ENCODE data around the gene LRPAP1.

The LRPAP1 gene

DNA sequence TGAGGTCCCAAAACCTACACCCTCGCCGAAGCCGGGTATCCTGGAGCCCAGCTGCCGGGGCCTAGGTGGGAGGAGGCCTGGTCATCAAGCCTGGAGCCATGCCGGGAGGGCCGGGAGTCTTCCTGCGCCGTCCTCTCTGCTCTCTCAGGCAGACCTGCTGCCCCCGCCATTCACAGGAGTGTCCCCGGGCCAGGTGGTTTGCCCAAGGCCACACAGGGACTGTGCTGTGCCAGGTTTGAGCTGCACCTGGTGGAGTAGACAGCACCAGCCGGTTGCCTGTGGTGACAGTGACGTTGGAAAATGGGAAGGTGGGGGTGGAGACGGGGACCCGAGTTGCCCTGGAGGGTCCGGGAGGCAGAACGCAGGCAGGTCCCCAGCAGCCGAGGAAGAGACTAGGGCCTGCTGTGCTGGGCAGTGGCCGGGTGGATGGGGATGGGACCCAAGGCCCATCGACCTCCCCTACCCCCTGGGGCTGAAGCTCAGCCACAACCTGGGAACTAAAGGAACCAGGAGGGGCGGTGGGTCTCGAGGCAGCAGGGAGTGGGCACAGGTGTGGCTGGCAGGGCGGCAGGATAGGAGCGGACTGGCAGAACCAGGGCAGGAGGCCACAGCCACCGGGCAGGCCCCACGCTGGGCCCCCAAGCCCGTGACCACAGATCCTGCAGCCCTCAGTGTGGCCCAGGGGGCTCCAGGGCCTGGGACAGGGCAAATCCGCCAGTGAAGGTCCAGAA, 59.6 kb downstream of the LRPAP1 start:
- DNase-seq (ENCODE audit: low read depth) = no peak

DNA sequence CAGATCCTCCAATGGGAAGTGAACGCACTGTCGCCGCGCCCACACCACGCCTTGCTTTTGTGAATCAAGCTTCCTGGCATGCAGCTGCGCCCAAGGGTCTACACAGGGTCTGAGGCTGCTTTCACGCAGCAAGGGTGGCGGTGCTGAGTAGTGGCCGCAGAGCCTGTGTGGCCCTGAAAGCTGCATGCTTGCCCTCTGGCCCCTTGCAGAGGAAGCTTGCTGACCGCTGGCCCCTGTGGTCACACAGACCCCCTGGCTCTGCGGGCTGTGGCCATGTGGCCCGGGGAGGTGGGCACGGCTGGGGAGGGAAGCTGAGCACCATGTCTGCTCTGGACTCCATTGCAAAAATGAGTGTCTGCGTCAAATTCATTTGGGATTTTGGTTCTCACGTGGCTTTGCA, 60.3 kb downstream of the LRPAP1 start:
- no peak for DNase-seq (ENCODE audit: low read depth)

DNA sequence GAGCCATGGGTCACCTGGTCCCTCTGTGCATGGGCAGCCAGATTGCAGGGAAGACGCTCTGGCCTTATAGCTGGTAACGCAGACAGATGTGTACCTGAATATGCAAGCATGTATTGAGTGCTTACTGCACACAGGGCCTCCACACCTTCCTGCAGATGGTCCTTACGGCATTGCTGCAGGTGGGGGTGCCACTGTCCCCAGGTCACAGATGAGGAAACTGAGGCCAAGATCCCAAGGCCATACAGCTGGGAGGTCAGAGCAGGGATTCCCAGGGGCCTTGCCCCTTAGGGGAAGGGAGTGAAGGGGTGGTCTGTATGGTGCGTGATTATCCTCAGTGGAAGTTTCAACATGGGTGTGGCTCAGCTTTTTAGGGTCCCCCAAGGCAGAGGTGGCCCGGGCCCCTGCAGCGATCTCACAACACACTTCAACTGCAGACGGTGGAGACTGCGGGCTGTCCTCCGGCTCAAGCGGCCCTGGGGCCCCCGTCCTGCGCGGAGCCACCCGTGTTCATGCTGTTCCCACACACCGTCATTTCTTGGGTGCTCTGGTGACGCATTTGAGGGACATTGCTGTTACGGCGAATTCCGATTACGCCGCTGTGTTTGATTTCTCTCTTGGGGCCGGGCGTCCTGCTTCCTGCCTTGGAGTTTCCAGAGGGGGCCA, 61.0 kb downstream of the LRPAP1 start:
- DNase-seq (ENCODE audit: low read depth) = no peak

DNA sequence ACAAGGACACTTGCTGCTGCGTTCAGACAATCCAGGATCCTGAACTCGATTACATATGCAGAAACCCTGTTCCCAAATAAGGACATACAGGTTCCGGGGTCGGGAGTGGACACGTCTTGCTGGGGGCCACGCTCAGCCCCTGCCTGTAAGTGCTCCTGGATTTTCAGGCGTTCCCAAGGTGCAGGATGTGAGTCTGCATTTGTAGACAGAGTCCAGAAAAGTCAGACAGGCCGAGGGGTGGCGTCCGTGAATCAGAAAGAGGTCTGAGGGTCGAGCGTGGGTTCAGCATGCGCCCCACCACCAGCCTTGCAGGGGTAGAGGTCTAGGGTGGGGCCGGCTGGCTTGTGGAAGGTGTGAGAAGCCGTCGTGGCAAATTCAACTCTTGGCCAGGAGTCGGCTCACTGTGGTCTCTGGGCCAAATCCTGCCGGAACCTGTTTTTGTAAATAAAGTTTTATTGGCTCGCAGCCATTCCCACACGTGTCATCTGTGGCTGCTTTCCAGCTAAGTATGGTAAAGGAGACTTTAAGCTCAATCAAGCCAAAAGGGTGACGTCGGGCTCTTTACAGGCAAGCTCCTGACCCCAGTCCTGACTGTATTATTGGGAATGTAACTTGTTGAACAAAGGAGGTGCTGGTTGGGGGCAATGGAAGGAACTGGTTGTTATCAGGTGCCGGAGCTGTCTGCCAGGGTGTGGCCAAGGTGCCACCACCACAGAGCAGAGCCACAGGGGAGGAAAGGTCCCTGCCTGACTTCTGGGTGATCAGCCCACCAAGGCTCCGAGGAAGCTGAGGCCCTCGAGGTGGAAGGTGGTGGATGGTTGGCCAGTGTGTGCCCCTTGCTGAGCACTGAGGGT, 61.8 kb downstream of the LRPAP1 start:
- DNase-seq (ENCODE audit: low read depth) = no peak

DNA sequence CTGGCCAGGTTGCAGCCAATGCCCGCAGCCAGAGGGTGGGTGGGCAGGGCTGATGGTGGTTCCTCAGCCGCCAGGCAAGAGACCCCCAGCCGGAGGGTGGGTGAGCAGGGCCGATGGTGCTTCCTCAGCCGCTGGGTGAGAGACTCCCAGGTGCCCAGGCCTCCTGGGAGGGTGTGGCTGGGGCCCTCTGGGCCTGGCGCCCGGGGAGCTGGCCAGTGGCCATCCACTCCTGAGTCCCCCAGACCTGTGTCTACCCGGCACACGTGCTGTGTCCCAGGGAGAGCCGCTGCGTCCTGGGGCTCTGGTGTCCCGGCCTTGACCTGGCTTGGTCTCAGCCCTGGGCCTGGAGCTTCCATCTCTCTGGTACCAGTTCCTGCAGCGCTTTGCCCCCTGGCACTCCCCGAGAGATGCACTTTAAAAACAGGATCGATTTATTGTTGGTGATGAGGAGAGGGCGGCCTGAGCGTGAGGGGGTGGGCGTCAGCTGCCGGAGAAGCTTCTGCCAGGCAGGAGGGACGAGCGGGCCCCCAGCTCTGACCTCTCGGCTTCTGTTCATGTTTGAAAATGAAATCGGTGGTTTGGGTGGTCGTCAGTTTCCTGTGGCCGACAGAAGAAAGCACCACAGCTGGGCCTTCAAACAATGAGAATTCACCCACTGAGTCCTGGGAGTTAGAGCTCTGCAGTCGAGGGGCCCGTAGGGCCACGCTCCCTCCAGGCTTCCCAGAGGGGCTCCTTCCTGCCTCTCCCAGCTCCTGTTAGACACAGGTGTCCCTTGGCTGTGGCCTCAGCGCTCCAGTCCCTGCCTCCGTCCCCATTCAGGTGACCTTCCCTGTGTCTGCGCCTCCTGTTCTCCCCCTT, 62.6 kb downstream of the LRPAP1 start:
- no peak for DNase-seq (ENCODE audit: low read depth)

DNA sequence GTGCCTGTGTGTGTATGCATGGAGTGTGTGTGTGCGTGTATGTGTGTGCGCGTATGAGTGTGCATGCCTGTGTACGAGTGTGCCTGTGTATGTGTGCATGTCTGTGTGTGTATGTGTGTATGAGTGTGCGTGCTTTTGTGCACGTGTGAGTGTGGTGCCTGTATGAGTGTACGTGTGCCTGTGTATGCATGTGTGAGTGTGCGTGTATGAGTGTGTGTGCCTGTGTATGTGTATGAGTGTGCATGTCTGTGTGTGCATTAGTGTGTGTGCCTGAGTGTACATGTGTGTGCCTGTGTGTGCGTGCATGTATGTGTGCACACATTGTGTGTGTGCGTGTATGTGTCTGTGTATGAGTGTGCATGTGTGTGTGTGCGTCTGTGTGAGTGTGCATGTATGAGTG, 63.4 kb downstream of the LRPAP1 start:
- DNase-seq (ENCODE audit: low read depth) = no peak

DNA sequence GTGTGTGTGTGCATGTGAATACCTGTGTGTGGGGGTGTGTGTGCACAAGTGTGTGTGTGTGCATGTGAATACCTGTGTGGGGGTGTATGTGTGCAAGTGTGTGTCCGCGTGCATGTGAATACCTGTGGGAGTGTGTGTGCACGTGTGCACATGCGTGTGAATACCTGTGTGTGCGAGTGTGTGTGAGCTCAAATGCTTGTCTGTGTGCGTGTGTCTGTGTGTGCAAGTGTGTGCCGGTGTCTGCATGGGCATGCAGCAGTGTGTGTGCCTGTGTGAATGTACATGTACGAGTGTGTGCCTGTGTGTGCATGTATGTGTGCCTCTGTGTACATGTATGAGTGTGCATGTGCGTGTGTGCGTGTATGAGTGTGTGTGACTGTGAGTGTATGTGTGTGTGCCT, 64.1 kb downstream of the LRPAP1 start:
- DNase-seq (ENCODE audit: low read depth) = no peak

DNA sequence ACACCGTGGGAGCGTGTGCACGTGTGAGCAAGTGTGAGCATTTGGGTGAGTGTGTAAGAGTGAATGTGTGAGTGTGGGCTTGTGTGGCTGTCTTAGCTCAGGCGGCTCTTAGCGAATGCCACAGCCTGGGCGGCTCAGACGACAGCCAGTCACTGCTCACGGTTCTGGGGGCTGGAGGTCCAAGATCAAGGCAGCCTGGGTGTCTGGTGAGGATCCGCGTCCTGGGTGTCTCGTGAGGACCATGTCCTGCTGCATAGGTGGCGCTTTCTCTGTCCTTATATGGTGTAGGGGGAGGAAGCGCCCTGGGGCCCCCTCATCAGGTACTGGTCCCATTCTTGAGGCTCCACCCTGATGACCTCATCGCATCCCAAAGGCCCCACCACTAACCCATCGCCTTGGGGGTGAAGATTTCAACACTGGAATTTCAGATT, 64.6 kb downstream of the LRPAP1 start:
- no peak for DNase-seq (ENCODE audit: low read depth)

DNA sequence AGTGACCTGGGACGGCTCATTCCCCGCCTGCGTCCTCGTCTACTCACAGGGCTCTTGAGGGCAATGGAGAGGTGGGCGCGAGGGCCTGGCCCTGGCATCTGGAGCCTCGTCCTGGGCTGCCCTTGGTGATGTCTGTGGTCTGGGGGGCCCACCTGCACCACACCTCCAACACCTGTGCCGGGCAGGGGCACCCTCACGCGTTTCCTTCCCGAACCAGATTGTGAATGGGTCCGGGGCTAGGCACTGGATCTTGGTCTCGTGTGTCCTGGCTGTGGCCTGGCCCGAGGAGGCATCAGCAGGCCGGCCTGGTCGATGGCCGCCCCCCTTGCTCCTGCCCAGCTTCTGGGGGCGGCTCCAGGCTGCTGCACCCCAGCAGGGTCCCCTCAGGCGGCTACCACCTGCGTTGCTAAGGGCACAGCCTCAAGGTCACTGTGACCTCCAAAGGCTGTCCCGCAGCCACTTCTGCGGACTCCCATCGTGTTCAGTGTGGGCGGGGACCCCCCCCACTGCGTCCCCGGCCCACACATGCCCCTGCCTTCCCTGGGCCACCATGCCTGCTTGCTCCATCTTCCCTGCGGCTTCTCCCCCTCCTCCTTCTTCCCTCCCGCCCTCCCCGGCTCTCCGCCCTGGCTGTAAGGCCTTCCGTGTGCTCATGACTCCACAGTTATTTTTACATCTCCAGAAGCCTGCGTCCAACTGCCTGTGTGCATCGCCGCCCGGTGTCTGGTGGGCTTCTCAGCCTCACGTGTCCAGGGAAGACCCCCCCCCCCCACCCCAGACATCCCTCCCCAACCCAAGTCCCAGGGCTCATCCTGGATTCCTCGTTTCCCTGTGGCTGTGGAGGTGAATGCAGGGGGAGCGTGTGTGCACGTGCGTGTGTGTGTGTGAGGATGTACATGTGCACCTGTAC, 65.3 kb downstream of the LRPAP1 start:
- DNase-seq (ENCODE audit: low read depth) = no peak

DNA sequence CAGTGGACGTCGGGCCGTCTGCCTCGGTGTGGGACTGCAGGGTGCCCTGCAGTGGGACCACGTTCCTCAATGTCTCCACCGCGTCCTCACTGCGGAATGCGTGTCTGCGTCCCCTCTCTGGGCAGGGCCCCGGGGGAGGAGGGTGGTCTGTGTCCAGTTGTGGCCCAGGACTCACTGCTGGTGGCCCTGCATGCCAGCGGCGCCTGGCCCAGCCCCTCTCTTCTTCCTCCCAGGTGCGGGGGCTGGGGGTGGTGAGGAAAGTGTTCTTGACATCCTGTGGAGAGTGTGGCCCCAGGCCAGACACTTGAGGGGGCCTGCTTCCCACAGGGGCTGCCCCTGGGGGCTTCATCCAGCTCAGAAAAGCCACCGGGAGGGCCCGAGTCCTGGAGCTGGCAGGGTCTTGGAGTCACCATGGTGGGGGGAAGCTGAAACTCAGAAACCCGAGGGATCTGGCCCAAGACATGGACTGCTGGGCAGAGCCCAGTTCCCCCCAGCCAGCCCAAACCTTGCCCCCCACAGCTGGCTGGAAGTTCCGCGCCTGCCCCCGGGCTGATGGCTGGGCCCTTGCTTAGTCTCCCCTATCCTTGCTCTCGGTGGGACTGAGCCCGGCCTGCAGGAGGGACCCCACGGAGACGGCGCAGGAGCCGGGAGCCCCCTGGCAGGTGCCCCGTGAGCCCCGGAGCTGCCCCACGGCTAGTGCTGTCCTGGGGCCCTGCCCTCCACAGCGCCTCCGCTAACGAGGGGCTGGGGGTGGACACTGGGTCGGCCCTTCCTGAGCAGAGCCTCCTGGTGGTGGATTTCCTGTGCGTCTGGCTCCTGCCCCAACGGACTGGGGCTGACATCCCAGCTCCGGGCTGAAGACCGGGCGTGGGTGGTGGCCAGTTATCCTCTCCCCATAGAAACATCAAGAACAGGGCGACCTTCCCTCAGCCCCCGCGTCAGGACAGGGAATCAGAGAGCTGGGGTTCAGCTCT, 66.2 kb downstream of the LRPAP1 start:
- DNase-seq (ENCODE audit: low read depth) = no peak

DNA sequence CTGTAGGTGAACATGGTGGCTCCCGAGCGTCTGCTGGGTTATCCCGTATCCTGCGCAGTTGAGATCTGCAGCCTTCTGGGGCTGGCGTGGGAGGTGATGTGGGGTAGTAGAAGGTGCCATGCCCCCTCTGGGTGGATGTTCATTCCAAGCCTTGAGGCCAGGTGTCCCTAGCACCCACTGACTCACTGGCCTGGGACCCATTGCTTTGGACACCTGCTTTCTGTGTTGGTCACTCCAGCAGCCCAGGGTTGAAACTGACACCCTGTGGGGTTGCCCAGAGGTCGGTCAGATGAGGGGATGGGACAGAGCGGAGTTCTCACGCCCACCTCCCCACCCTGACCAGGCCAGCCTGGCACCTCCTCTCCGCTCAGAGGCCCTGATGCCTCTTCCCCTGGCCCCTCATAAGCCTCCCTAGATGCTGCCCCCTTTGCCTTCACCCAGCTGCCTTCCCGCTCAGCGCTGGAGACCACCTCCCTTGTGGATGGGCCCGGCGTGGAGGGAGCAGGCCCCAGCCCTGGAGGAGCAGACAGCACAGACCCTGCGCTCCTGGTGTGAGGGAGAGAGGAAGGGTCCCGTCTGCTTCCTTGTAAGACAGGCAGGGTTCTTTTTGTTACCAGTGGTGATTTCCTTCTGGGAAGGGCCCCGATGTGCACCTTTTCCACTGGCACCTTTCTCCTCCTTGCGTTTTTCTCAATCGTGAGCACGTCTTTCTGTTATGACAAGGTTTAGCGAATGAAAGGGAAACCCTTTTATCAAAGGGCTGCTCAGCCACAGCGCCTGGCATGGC, 67.1 kb downstream of the LRPAP1 start:
- DNase-seq (ENCODE audit: low read depth) = no peak

DNA sequence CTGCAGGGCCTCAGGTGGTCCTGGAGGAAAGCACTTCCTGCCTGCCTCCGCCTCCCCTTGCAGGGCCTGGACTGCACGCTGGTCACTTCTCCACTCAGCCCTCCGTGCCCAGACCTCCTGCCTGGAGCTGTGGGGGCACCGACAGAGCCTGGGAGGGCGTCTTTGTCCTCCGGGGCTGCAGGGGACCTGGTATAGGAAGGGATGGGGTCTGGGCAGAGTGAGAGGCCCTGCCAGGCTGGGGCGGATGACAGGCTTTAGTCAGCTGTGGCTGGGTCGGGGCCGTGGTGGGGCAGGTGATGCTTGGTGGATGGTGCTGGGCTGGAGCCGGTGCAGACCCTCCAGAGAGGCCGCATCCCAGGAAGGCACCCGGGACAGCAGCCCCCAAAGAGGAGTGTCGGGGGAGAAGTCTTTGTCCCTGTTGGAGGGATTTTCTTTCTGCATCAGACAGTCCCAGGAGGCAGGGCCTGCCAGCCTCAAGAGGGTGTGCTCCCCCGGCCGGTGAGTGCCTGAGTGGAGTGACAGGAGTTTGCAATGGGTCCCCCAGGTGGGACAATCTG, 67.8 kb downstream of the LRPAP1 start:
- DNase-seq (ENCODE audit: low read depth) = no peak

DNA sequence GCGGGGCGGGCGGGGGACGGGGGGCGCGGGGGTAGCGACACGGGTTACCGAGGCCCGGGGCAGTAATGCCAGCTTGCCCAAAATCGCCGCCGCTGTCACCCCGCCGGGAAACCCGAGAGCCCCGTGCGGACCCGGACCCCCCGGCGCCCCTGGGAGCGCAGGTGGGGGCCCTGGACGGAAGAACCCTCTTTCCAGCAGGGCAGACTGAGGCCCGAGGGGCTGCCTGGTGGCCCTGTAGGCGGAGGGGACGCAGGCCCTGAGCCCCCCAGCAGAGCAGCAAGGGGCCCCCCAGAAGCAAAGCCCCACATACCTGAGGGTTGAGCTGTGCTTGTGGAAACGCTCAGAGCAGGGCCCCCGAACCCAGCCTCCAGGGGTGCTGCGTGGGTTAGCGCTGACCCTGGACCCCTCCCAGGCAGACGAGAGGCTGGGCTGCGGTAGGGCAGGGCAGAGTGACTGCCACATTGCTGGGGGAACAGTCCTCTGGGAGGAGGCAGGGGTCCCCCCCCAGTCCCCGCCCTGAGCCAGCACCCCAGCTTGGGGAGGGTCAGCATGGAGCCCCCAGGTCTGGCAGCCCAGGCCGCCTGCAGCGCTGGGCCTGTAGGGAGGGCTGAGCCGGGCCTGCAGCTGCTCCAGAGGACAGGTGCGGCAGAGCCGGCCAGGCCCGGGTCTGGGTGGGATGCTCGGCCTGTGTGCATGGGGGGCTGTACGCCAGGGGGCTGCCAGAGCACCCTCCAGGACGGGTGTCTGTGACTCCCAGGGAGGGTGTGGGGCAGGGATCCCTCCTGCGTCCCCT, 68.5 kb downstream of the LRPAP1 start:
- DNase-seq (ENCODE audit: low read depth) = no peak

DNA sequence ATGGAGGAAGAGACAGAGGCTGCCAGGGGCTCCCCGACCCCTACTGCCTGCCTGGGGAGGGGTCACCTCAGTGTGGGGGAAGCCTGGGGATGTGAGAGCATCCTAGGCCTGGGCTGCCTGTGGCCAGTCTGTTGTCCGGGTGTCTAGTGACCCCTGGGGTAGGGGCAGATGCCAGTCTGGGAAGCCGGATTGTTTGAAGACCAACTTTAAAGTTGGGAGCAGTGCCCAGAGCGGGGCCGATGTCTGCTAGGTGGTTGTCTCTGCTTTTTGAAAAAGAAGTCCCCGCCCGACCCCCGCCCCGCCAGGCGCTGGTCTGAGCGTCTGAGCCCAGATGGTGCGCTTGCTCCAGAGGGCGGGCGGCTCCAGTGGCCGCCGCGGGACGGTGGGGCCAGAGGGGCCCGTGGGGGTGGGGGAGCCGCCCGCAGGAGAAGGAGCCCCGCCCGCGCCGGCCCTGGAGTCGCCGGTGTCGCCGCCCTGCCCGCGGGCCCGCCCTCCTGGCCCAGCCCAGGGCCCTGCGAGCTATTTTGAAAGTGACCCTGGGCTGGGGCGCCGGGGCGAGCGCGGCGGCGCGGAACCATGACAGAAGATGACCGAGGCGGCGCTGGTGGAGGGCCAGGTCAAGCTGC, 69.3 kb downstream of the LRPAP1 start, which contains the start of gene DOK7:
TSS of gene DOK7 (plus strand) at position 517 of the 626 bp plus-strand sequence. CDS start at position 587, 70 bp downstream.
- no peak for DNase-seq (ENCODE audit: low read depth)

DNA sequence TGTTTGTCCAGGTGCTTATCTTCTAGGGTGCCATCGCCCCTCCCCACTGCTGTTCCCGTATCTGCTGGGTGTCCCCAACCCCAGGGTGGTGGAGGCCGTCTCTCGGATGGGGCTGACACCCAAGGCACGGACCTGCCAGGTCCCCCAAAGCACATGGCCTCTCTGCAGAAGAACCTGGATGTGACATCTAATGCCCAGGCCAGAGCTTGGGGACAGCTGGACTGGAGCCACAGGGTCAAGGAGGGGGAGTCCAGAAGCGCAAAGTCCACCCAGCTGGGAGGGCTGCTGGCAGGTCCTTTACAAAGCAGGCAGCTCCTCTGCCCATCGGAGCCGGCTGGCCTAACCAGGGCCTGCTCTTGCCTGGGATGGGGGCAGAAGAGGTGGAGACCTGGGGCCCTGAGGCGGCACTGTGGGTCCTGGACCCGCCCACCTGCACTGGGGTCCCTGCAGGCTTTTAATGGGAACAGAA, 69.9 kb downstream of the LRPAP1 start:
- DNase-seq (ENCODE audit: low read depth) = no peak

DNA sequence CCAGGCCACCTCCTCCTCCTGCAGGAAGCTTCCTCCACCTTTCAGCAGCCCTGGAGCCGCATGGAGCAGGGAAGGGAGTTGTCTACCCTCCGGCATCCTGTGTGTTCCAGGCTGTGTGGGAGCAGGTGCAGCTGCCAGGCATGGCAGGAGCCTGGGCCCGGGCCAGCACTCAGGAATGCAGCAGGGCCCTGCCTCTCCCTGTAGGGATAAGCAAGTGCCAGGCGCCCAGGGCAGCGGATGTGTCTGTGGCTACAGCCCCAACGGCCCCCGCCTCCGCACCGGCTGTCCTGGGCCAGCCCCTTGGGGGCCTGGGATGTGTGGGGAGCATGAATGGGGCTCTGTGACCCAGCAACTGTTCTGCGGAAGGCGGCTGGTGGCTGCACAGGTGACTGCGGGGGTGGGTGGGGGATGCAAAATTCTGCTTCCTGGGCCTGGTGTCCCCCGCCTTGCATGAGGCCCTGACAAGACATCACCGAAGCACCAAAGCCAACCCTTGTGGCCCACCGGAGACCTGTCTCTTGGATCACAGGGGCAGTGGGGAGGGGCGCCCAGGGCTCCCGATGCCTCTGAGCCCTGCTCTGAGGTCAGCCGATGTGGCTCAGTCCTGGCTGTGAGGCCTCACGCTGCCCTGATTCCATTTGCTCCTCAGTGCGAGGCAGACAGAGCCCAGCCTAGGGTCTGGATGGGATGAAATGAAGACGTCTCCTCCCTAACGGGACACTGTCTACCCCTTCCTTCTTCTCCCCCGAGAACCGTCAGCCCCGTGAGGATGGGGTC, 70.5 kb downstream of the LRPAP1 start:
- DNase-seq (ENCODE audit: low read depth) = no peak
